AG08396 (cell line): ENCODE data around the gene RAB3C.
"Not testable (repeated sequence)": the region's sequence is repeated elsewhere in the genome, so short reads cannot be mapped to it uniquely, and the experiment has no call there.

Experiments
- DNase-seq: peaks from one replicate; pipeline ENCODE4 v3.0.0; 2012; ENCODE audit warnings: low spot score, mixed read lengths

The RAB3C gene

DNA sequence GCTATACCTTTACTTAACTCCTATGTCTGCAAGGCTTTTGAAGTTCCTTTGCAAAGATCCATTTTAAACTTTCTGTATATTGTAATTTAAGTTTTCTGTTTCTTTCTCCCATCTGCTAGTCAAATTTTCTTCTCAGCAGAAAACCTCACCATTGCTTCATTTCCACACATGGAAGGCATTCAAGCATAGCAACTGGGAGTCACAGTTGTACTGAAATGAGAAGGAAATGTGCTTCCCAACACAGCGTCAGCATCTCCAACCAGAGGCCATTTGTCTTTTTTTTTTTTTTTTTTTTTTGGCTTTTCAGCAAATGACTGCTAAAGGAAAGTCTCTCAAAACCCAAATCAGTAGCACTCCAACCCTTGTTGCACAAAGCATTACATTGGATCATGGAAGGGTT is 92.5 kb downstream of the RAB3C start:
- no peak for DNase-seq

DNA sequence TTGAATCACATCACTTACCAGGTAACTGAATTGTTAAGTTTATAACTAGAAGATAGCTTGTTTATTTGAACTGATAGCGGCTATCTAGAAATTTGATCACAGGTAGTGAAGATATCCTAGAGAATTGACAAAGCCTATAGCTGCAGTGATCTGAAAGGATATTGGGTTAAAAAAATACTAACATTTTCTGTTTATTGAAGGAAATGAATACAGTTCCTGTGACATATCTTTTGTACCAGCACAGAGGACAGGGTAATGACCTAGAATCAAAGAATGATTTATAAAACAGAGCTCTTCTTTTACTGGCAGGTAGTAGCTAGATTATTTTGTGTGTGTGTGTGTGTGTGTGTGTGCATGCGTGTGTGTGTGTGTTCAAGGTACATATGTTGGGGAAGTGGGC is 94.8 kb downstream of the RAB3C start:
- no peak for DNase-seq

DNA sequence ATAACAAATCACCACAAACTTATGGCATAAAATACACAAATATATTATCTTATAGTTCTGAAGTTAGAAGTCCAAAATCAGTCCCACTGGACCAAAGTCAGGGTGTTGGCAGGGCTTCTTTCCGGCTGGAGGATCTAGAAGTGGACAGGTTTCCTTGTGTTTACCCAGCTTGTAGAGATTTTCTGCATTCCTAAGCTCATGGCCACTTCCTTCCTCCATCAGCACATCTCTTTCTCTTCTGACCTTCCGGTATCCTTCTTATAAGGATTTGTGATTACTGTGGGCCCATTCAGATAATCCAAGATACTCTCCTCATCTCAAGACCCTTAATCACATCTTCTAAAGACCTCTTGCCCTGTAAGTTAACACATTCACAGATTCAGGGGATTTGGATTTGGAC is 97.6 kb downstream of the RAB3C start:
- no peak for DNase-seq

DNA sequence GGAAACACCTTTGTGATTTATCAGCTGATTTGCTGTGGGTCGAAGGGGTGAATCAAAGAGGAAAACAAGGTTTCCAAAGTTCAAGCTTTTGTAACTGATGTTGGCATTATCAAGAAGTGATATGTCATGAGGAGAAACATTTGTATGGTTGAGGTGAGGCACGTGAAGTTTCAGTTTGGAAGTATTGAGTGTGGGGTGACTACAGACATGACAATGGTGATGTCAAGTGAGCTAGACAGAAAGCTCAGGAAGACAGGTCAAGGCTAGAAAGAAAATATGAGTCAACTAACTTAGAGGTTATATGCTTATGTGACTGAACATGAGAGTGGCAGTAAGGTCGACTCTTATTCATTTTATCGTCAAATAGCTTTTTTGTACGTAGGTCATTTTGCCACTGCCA is 99.1 kb downstream of the RAB3C start:
- DNase-seq, result no peak

DNA sequence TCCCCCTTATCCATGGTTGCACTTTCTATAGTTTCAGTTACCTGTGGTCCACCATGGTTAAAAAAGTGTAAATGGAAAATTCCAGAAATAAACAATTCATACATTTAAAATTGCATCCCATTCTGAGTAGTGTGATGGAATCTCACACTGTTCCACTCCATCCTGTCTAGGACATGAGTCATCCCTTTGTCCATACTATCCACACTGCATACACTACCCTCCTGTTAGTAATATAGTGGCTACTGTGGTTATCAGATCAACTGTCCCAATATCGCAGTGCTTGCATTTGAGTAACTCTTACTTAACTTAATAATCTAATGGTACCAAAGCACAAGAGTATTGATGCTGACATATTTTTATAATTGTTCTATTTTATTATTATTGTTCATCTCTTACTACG is 100.7 kb downstream of the RAB3C start:
- no peak for DNase-seq

DNA sequence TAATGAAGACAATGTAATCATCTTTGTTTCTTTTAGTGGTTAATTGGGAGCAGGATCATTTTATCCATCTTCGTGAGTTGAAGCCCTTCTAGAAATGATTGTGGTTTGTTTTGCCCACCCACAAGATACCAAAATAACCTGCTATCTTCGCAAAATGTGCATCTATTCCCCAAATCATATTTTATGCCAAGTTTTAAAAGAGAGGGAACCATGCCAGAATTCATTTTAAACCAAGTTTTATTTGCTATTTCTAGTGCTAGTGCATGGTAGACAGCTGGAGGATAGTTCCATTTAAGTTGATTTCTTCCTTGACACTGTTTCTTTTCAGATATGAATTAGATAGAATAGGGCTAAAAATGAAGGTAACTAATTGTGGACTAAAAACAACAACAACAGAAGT is 104.2 kb downstream of the RAB3C start:
- DNase-seq, result no peak

DNA sequence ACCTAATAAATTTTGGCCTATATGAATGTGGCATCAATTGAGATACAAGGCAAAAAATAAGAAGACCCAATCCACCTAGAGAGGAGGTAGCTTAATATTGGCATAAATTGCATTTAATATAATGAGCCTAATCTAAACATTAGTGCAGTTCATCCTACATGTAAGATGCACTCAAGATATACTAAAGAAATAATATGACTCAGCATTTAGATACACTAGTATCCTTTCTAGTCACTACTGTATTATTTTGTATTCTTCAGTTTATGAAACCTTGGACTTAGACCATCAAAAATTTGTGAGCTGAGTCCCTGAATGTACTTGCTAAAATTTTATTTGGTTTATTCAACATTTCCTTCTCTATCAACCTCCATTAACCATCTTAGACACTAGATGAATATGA is 104.7 kb downstream of the RAB3C start:
- no peak for DNase-seq

DNA sequence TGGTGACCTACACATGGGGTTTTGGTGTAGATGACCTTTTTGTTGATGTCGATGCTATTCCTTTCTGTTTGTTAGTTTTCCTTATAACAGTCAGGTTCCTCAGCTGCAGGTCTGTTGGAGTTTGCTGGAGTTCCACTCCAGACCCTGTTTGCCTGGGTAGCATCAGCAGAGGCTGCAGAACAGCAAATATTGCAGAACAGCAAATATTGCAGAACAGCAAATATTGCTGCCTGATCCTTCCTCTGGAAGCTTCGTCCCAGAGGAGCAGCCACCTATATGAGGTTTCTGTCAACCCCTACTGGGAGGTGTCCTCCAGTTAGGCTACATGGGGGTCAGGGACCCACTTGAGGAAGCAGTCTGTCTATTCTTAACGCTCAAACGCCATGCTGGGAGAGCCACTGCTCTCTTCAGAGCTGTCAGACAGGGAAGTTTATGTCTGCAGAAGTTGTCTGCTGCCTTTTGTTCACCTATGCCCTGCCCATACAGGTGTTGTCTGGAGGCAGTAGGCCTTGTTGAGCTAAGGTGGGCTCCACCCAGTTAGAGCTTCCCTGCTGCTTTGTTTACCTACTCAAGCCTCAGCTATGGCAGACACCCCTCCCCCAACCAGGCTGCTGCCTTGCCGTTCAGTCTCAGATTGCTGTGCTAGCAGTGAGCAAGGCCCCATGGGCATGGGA is 116.3 kb downstream of the RAB3C start:
- not testable (repeated sequence) for DNase-seq

DNA sequence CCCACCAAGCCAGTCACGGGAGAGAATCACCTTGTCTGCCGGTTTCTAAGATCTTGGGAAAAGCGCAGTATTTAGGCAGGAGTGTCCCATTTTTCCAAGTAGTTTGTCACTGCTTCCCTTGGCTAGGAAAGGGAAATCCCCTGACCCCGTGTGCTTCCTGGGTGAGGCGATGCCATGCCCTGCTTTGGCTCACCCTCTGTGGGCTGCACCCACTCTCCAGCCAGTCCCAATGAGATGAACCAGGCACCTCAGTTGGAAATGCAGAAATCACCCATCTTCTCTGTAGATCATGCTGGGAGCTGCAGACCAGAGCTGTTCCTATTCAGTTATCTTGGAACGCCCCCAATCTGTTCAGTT is 116.9 kb downstream of the RAB3C start:
- no peak for DNase-seq

DNA sequence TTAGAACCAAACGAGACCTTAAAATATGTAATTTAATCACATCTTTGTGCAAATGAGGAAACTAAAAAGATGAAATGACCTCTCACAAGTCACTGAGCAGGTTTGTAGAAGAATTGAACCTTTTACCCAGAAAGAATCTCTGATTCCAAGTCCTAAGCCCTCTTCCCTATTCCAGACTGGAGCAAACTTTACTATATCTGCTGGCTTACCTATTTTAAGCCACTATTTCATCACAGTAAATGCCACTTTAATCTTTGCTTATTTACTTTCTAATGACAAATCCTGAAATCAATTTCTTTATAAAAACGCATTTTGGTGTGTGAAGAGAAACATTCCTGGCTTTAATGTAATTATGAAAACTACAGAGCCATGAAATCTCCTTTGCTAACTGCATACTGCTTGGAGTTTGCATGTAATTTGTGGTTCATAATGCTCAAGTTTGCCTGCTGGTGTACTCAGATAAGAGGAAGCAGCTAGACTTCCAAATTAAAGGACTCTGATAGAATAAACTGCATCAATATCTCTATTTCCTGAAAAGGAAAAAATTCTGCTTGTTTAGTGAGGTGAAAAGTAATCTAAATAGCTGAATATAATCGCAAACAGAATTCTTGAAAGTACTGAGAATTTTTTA is 121.2 kb downstream of the RAB3C start:
- DNase-seq, result no peak

DNA sequence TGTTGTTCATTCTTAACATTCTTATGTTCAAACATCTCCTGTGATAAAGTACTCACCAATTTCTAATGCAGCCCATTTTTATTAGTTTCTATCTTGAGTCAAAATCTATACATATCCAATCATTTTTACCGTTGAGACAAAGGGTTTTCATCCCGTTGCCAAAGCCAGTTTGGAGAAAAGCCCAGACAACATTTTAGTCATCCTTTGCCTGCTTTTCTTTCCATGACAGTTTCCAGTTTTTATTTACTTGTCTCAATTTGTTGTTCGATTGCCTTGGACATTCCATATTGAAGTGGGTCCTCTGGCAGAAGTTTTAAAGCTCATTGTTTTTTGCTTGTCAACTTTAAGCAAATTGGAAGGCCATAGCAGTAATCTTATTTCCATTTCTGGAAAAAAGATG is 123.9 kb downstream of the RAB3C start:
- no peak for DNase-seq

DNA sequence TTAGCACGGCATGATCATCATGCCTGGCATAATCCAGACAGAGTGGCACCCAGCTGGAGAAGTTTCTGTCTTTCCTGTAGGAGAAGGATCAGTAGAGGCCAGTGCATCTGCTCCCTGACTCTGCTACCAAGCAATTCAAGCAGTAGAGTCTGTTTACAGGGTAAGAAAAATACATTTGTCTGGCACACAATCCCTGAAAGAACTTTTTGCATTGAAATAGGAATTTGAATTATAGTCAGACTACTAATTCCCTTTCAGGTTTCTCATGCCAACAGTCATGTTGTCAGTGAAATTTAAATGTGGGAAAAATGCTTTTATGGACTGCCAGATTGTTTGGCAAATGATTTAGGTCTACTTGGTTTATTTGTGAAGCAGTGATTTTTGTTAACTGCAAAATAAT is 125.6 kb downstream of the RAB3C start:
- no peak for DNase-seq

DNA sequence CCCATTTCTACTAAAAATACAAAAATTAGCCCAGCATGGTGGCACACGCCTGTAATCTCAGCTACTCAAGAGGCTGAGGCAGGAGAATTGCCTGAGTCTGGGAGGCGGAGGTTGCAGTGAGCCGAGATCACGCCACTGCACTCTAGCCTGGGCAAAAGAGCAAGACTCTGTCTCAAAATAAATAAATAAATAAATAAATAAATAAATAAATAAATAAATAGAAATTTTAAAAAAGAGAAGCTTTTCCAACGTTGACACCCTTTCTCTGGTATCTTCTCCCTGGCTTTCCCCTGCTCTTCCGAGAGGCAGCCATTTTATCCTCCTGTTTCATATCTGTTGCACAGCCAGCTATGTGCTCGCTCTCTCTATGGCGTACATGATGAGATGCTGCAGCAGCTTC is 127.5 kb downstream of the RAB3C start:
- DNase-seq, result not testable (repeated sequence)

DNA sequence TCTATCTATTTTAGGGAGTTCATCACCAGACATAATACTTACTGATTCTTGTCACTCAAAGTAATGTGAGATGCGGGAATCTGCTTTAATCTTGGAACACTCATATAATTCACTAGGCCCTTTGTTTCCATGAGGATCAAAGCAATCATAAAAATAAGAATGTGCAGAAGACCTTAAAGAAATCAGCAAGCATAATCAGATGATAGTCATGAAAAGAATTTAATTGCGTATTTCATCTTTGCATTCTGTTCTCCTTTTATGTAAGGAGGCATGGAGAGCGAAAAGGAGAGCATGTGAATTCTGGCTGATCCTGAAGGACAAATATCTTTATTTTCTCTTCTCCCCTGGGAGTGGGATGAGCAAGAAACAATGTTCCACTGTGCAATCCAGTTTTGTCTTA is 128.0 kb downstream of the RAB3C start:
- no peak for DNase-seq

DNA sequence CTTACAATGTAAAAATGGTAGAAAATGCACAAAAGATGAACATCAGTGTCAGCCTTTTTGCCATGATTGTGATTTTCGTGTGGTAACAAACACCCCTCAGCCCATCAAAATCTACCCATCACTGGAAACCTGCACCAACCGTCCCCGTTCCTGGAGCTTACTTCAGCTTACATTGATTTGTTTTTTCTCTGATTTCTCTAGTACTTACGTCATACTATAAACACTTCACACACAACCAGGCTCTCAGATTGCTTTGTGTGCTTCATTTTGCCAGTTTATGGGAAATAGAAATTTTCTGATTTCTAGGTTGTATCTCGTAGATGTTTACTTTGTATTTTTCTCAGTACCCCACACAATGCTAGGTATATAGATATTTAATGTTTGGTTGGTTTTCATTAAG is 129.1 kb downstream of the RAB3C start:
- DNase-seq, result no peak

DNA sequence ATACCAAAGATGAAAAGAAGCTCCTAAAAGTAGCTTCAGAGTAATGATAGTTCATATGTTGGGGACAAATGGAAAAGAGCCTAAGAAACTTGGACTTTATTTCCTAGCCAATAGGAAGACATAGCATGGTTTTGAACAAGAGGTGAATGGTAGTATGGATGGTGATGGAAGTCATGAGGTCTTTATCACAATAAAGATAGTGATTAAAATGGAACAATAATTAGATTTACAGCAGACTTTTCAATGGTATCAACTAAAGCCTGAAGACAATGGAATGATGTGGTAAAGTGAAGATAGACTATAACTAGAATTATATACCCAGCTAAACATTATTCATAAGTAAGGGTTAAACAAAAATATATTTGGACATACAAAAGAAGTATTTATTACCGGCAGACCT is 131.2 kb downstream of the RAB3C start:
- no peak for DNase-seq

DNA sequence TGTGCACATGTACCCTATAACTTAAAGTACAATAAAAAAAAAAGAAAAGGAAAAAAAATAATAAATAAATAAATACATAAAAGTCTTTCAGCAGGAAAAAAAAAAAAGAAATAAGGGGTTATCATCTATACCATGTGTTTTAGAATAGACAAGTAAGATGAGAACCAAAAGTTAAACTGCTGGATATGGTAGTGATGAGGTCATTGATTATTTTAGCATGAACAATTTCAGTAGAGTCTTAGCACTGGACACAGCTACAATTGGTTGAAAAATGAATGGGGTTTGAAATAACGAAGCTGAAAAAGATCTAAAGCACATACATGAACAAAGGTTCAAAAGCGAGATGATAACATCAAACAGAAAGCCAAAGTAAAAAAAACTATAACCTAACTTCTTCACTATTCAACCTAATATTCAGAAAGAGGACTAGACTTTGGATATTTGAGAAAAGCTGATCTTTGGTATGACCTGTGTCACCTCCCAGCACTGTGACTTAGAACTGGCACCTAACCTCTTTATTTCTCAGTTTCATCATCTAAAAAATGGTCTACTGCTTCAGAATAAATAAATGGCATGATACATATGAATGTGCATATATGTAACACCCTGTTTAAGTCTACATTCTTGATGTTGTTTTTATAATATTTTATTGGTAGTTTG is 133.3 kb downstream of the RAB3C start:
- DNase-seq, result no peak

DNA sequence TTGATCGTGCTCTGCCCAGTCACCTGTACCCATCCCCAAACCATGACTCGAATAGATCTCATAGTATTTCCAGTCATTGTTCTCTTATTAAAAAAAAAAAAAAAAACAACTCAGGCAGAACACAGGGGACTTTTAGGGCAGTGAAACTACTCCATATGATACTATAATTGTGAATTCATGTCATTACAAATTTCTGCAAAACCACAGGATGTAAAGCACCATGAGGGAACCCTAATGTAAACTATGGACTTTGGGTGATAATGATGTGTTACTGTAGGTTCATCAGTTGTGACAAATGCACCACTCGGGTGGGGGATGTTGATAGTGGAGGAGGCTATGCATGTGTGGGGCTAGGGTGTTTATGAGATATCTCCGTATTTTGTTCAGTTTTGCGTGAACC is 133.8 kb downstream of the RAB3C start:
- DNase-seq, result no peak

DNA sequence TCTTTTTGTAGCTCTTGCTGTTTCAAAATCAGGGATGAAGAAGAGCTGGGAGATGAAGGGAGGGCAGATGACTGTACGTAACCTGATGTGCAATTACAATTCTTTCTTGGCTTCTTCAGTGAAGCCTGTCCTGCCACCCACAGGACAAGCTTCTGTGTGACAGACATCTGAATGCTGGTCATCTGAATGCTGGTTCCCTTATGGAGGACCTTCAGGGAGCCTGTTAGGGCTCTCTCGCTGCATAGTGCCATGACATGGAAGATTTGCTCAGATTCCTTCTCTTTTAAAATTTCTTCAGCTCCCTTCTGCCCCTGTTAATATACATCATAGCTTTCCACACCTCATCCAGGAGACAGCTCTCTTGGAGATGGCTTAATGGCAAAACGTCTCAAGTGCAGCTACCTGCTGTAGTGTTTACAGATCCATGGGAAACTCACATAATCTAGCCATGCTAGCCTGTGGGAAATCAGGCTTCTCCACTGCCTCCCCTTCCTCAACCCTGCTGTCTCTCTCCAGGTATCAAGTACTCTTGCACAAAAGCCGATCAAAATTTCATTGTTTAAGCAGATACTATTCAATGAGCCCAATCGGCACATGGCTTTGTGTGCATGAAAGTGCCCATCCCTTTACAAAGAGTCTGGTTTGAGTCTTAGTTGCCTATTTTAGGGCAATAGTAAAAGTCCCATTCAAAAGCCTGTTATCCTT is 134.6 kb downstream of the RAB3C start:
- DNase-seq, result no peak

DNA sequence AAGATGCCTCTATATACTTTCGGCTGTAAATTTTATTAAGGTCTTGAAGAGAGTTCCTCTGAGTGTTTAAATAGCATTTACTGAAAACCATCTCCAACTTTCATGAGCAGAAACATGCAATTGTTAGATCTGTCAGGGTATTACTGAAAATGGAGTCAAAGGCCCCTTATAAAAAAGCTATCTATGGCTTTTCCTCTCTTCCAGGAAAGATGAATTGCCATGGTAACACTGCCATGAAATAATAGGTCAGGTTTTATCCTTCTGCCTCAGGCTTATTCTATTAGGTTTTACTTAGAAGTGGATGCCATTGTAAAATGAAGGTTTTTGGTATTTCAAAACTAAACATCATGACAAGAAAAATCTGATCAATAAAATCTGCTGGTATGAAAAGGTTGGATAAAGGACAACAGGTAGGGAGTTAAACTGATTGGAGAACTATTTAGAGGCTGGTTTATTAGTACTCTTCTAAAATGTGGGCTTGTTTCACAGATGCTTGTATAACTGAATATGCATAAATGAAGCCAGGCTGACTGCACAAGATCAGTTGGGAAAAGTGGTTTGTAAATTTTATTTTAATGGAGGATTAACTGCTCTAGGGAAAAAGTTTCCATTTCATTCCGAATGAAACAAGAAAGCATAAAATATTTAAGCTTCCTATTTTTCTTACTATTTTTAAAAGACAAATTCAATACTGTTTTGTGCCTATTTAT is 135.5 kb downstream of the RAB3C start:
- DNase-seq, result no peak

DNA sequence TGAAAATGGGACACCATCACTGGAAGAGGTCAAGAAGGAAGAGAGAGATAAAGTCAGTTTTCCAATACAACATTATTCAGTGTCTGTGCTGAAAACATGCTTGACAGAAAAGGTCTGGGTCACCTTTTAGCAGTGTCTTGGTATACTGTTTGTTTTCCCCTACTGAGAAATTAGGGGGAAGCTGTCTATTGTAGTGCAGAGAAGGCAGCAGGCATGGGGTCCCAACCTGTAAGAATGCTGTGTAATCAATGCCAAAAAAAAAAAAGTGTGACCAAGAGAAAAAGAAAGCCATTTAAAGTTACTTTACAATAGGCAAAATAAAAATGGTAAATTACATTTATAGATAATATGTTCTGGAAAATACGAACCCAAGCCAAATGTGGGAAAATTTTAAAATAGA is 139.3 kb downstream of the RAB3C start:
- DNase-seq, result no peak

DNA sequence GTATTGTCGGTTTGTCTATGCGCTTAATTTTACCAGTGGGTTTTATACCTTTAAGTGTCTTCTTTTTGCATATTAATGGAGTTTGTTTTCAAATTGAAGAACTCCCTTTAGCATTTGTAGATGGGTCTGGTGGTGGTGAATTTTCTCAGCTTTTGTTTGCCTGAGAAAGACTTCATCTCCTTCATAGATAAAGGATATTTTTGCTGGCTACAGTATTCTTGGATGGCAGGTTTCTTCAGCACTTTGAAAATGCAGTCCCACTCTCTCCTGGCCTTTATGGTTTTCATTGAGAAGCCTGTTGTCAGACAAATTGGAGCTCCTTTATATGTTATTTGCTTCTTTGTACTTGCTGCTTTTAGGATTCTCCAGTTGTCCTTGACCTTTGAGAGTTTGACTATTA is 142.1 kb downstream of the RAB3C start:
- no peak for DNase-seq

DNA sequence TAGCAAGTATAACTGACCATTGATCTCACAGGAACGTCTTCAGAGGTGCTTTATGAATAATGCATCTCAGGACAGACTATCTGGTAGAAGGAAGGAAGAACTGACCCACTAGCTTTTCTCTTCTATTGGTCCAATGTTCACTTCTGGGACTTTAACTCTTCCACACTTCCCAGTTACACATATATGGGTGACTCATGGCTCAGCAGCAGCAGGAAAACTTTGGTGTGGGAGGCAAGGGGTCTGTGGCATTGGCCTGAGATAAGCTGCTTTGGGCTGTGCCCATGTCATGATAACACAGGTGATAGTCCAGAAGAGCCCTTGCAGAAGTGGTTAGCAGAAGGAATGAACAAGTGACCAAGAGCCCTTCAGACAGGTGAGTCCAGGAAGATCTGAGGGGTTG is 148.8 kb downstream of the RAB3C start:
- no peak for DNase-seq
